Measurements from ENCODE around the gene PGA4. TPM values are rescaled to one million over a fixed set of nuclear protein-coding genes. Genes with fewer than 3 reads are reported as not detected.
"Not testable (repeated sequence)": the region's sequence is repeated elsewhere in the genome, so short reads cannot be mapped to it uniquely, and the experiment has no call there.

The PGA4 gene
- polyA plus RNA-seq, 4 donors = 5.4 to 49.3 (median 6.6) TPM

DNA sequence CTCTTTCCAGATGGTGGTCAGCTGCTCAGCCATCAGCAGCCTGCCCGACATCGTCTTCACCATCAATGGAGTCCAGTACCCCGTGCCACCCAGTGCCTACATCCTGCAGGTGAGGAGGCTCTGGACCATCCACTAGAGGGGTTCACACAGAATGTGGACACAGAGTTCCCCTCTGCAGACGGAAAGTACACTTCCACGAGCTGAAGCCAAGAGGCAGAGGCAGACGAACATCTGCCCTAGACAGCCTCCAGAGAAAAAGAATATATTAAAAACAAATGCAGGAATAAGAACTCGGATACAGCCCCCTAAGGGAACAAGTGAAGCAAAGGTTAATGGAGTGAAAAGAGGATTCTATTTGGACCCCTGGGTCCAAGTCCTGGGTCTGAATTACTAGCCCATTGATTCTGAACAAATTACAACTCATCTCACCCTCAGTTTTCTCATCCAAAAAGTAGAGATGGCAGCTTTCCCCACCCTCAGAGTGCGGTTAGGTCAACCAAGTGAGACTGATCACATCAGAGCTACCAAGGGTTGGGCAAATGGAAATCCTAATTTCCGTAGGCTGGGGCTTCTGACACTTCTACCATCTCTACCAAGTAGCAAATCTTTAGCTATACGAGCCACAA lies 10.7 kb upstream of the PGA4 start:
- not testable (repeated sequence) for FAIRE-seq
- WGBS, 3 donors = 71 to 76% (median 73%) methylated on average over 7 of the region's 10 CpGs

DNA sequence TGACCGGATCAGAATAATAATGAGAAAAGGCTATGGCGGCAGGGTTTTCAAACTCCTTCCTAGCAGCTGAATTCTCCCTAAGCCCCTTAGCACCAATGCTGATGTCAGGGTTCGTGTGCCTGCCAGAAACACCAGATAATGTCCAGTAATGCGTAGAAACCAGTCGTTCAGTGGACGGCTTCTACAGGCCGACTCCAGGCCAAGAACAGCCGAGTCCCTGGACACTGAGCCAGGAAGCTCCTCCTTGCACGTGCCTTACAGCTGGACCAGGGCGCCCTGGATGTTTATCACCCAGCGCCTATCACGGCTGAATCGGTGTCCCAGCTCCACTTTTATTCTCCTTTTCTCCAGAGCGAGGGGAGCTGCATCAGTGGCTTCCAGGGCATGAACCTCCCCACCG lies 9.9 kb upstream of the PGA4 start:
- not testable (repeated sequence) for H3K4me1 ChIP-seq (ENCODE audit: control insufficient read depth in 3 of 3, insufficient read depth in 2 of 3, low read depth in 1 of 3, low read length in 2 of 3); H3K4me3 ChIP-seq (ENCODE audit: low read depth in 1 of 3, low read length in 3 of 3); H3K27me3 ChIP-seq (ENCODE audit: control insufficient read depth in 3 of 3, insufficient read depth in 3 of 3, low read length in 3 of 3); DNase-seq; H3K27ac ChIP-seq (ENCODE audit: low read depth in 1 of 3, low read length in 2 of 3); FAIRE-seq; H3K36me3 ChIP-seq (ENCODE audit: control insufficient read depth in 3 of 3, insufficient read depth in 2 of 3, low read depth in 1 of 3, low read length in 3 of 3); H3K9me3 ChIP-seq (ENCODE audit: control insufficient read depth in 2 of 2, insufficient read depth in 1 of 2, low read depth in 1 of 2, low read length in 1 of 2)
- WGBS, 3 donors = no CpG with 5 or more reads among the region's 15 CpGs

More for the DNA sequence above, 10.7 kb upstream of the PGA4 start:
- H3K9me3 ChIP-seq (ENCODE audit: control insufficient read depth in 2 of 2, insufficient read depth in 1 of 2, low read depth in 1 of 2, low read length in 1 of 2); H3K36me3 ChIP-seq (ENCODE audit: control insufficient read depth in 3 of 3, insufficient read depth in 2 of 3, low read depth in 1 of 3, low read length in 3 of 3); H3K27me3 ChIP-seq (ENCODE audit: control insufficient read depth in 3 of 3, insufficient read depth in 3 of 3, low read length in 3 of 3); H3K4me1 ChIP-seq (ENCODE audit: control insufficient read depth in 3 of 3, insufficient read depth in 2 of 3, low read depth in 1 of 3, low read length in 2 of 3); H3K4me3 ChIP-seq (ENCODE audit: low read depth in 1 of 3, low read length in 3 of 3); DNase-seq; H3K27ac ChIP-seq (ENCODE audit: low read depth in 1 of 3, low read length in 2 of 3): not testable (repeated sequence)

- H3K4me3 ChIP-seq (ENCODE audit: low read depth in 1 of 3, low read length in 3 of 3); H3K36me3 ChIP-seq (ENCODE audit: control insufficient read depth in 3 of 3, insufficient read depth in 2 of 3, low read depth in 1 of 3, low read length in 3 of 3); H3K4me1 ChIP-seq (ENCODE audit: control insufficient read depth in 3 of 3, insufficient read depth in 2 of 3, low read depth in 1 of 3, low read length in 2 of 3); H3K27me3 ChIP-seq (ENCODE audit: control insufficient read depth in 3 of 3, insufficient read depth in 3 of 3, low read length in 3 of 3); FAIRE-seq; H3K9me3 ChIP-seq (ENCODE audit: control insufficient read depth in 2 of 2, insufficient read depth in 1 of 2, low read depth in 1 of 2, low read length in 1 of 2); DNase-seq; H3K27ac ChIP-seq (ENCODE audit: low read depth in 1 of 3, low read length in 2 of 3): not testable (repeated sequence)
- no CpG with 5 or more reads among the region's 3 CpGs for WGBS, 3 donors
These were observed 8.3 kb upstream of the PGA4 start for GRCh38 chr11:61213711-61214324.

DNA sequence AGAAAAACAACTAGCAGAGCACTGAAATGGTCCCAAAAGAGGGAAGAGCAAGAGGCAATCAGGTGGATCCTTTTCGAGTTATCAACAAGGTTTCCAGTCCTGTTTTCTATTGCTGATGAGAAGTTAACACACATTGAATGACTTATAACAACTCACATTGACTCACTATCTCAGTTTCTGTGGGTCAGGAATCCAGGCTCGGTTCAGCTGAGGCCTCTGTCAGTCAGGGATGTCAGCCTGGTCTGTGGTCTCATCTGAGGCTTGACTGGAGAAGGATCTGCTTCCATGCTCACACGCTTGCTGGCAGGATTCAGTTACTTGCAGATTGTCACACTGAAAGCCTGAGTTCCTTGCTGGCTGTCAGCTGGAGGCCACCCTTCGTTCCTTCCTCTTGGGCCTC lies 3.8 kb upstream of the PGA4 start:
- not testable (repeated sequence) for H3K27ac ChIP-seq (ENCODE audit: low read depth in 1 of 3, low read length in 2 of 3); H3K27me3 ChIP-seq (ENCODE audit: control insufficient read depth in 3 of 3, insufficient read depth in 3 of 3, low read length in 3 of 3); H3K9me3 ChIP-seq (ENCODE audit: control insufficient read depth in 2 of 2, insufficient read depth in 1 of 2, low read depth in 1 of 2, low read length in 1 of 2); H3K36me3 ChIP-seq (ENCODE audit: control insufficient read depth in 3 of 3, insufficient read depth in 2 of 3, low read depth in 1 of 3, low read length in 3 of 3); FAIRE-seq; H3K4me3 ChIP-seq (ENCODE audit: low read depth in 1 of 3, low read length in 3 of 3); H3K4me1 ChIP-seq (ENCODE audit: control insufficient read depth in 3 of 3, insufficient read depth in 2 of 3, low read depth in 1 of 3, low read length in 2 of 3); DNase-seq
- no CpG with 5 or more reads among the region's 4 CpGs for WGBS, 3 donors

DNA sequence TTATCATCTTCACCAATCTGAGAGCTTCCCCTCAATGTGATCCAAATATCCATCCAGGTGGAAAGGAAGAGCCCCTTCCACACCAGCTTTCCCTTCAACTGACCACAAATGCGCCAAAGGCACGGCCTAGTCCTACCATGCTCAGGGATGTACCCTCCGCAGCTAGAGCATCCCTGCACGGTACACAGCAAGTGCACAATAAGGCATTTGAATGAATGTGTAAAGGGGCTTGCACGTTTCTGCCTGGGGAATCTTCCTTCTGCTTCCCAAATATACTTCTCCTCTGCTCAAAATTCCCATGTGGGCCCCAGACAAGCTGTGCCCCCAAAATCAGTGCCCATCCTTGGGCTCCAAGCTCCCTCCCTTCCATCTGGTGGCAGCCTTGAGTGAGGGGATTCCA lies 3.1 kb upstream of the PGA4 start:
- not testable (repeated sequence) for H3K9me3 ChIP-seq (ENCODE audit: control insufficient read depth in 2 of 2, insufficient read depth in 1 of 2, low read depth in 1 of 2, low read length in 1 of 2); H3K36me3 ChIP-seq (ENCODE audit: control insufficient read depth in 3 of 3, insufficient read depth in 2 of 3, low read depth in 1 of 3, low read length in 3 of 3); H3K4me1 ChIP-seq (ENCODE audit: control insufficient read depth in 3 of 3, insufficient read depth in 2 of 3, low read depth in 1 of 3, low read length in 2 of 3); H3K27me3 ChIP-seq (ENCODE audit: control insufficient read depth in 3 of 3, insufficient read depth in 3 of 3, low read length in 3 of 3); DNase-seq; H3K4me3 ChIP-seq (ENCODE audit: low read depth in 1 of 3, low read length in 3 of 3); H3K27ac ChIP-seq (ENCODE audit: low read depth in 1 of 3, low read length in 2 of 3); FAIRE-seq
- WGBS, 3 donors = 84 to 90% (median 85%) methylated on average over 5 of the region's 5 CpGs

DNA sequence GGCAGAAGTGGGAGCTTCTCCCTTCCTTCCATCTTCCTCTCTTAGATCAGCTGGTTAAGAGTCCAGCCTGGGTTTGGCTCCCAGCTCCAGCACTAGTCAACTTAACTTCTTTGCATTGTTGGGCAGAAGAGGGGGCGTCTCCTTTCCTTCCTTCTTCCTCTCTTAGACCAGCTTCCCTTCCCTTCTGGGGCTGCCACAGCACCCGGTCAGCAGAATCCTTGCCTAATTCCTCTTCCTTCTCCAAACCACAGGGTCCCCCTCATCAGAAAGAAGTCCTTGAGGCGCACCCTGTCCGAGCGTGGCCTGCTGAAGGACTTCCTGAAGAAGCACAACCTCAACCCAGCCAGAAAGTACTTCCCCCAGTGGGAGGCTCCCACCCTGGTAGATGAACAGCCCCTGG lies 545 bp downstream of the PGA4 start:
- not testable (repeated sequence) for H3K27ac ChIP-seq (ENCODE audit: low read depth in 1 of 3, low read length in 2 of 3); H3K4me1 ChIP-seq (ENCODE audit: control insufficient read depth in 3 of 3, insufficient read depth in 2 of 3, low read depth in 1 of 3, low read length in 2 of 3); DNase-seq; H3K9me3 ChIP-seq (ENCODE audit: control insufficient read depth in 2 of 2, insufficient read depth in 1 of 2, low read depth in 1 of 2, low read length in 1 of 2); H3K4me3 ChIP-seq (ENCODE audit: low read depth in 1 of 3, low read length in 3 of 3); H3K36me3 ChIP-seq (ENCODE audit: control insufficient read depth in 3 of 3, insufficient read depth in 2 of 3, low read depth in 1 of 3, low read length in 3 of 3); H3K27me3 ChIP-seq (ENCODE audit: control insufficient read depth in 3 of 3, insufficient read depth in 3 of 3, low read length in 3 of 3); FAIRE-seq
- WGBS, 3 donors = no CpG with 5 or more reads among the region's 5 CpGs

- DNase-seq; H3K27me3 ChIP-seq (ENCODE audit: control insufficient read depth in 3 of 3, insufficient read depth in 3 of 3, low read length in 3 of 3); FAIRE-seq; H3K4me1 ChIP-seq (ENCODE audit: control insufficient read depth in 3 of 3, insufficient read depth in 2 of 3, low read depth in 1 of 3, low read length in 2 of 3); H3K36me3 ChIP-seq (ENCODE audit: control insufficient read depth in 3 of 3, insufficient read depth in 2 of 3, low read depth in 1 of 3, low read length in 3 of 3); H3K27ac ChIP-seq (ENCODE audit: low read depth in 1 of 3, low read length in 2 of 3); H3K9me3 ChIP-seq (ENCODE audit: control insufficient read depth in 2 of 2, insufficient read depth in 1 of 2, low read depth in 1 of 2, low read length in 1 of 2); H3K4me3 ChIP-seq (ENCODE audit: low read depth in 1 of 3, low read length in 3 of 3): not testable (repeated sequence)
- no CpG with 5 or more reads among the region's 10 CpGs for WGBS, 3 donors
These were observed 4.5 kb downstream of the PGA4 start for GRCh38 chr11:61226457-61227137.

- not testable (repeated sequence) for H3K27ac ChIP-seq (ENCODE audit: low read depth in 1 of 3, low read length in 2 of 3); H3K4me1 ChIP-seq (ENCODE audit: control insufficient read depth in 3 of 3, insufficient read depth in 2 of 3, low read depth in 1 of 3, low read length in 2 of 3); H3K27me3 ChIP-seq (ENCODE audit: control insufficient read depth in 3 of 3, insufficient read depth in 3 of 3, low read length in 3 of 3); H3K36me3 ChIP-seq (ENCODE audit: control insufficient read depth in 3 of 3, insufficient read depth in 2 of 3, low read depth in 1 of 3, low read length in 3 of 3); FAIRE-seq; H3K4me3 ChIP-seq (ENCODE audit: low read depth in 1 of 3, low read length in 3 of 3); H3K9me3 ChIP-seq (ENCODE audit: control insufficient read depth in 2 of 2, insufficient read depth in 1 of 2, low read depth in 1 of 2, low read length in 1 of 2); DNase-seq
- WGBS, 3 donors = no CpG with 5 or more reads among the region's 6 CpGs
These were observed 7.3 kb downstream of the PGA4 start for GRCh38 chr11:61229458-61229857.
